ENCODE measurements around the gene UPK3A. TPM values are rescaled to one million over a fixed set of nuclear protein-coding genes. Genes with fewer than 3 reads are reported as not detected.

UPK3A gene
- total and polyA plus RNA-seq, 2 of the 13 experiments (the other 11 are each of a cell fraction or from before 2014, with no cell fraction given) = 10.5 to 13.8 TPM

DNA sequence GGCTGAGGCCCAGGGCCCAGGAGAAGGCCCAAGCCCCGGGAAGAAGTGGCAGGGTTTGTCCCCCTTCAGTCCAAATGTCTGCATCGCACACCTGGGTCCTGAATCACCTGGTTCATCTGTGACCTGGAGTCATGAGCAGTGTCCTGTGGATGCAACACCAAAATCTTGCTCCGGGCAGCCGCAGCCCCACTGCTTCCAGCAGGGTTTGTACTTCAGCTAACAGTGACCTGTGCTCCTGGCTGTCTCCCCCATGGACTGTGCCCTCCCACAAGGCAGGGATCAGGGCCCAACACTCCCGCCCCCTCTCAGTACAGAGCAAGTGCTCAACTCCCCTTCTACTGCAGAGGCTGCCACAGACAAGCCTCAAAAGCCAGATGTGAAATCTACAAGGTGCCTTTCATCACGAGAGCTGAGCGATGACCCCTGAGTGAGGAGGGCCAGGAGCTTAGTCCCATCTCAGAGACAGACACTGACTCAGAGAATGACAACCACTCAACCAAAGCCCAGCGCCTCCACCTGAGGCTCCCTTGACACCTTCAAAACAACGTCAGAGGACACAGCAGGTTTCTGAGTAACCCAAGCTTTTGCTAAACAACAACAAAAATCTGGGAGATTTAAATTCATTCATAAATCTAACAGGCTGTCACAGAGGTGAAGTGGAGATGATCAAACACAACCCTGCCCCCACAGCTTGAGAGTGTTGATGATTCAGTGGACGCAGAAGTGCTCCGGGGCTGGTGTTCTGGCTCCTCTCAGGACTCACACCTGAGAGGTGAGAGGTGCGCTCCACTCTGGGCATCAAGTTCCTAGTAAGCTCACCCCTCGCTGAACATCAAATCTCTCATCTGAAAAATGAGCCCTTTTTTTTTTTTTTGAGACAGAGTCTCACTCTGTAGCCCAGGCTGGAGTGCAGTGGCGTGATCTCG is 47.4 kb upstream of the UPK3A start (continued):
- TF ChIP-seq, protein P1, sequence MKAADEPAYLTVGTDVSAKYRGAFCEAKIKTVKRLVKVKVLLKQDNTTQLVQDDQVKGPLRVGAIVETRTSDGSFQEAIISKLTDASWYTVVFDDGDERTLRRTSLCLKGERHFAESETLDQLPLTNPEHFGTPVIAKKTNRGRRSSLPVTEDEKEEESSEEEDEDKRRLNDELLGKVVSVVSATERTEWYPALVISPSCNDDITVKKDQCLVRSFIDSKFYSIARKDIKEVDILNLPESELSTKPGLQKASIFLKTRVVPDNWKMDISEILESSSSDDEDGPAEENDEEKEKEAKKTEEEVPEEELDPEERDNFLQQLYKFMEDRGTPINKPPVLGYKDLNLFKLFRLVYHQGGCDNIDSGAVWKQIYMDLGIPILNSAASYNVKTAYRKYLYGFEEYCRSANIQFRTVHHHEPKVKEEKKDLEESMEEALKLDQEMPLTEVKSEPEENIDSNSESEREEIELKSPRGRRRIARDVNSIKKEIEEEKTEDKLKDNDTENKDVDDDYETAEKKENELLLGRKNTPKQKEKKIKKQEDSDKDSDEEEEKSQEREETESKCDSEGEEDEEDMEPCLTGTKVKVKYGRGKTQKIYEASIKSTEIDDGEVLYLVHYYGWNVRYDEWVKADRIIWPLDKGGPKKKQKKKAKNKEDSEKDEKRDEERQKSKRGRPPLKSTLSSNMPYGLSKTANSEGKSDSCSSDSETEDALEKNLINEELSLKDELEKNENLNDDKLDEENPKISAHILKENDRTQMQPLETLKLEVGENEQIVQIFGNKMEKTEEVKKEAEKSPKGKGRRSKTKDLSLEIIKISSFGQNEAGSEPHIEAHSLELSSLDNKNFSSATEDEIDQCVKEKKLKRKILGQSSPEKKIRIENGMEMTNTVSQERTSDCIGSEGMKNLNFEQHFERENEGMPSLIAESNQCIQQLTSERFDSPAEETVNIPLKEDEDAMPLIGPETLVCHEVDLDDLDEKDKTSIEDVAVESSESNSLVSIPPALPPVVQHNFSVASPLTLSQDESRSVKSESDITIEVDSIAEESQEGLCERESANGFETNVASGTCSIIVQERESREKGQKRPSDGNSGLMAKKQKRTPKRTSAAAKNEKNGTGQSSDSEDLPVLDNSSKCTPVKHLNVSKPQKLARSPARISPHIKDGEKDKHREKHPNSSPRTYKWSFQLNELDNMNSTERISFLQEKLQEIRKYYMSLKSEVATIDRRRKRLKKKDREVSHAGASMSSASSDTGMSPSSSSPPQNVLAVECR (CRISPR knock-in tag; IDR thresholded peaks at IDR 0.05; ENCODE audit: borderline replicate concordance) = peak; percentile 41; the same call in 1 of the 2 replicates
- TF ChIP-seq ATF7-NPFF (CRISPR knock-in tag; IDR thresholded peaks at IDR 0.05; ENCODE audit: low read depth) = no peak
- TF ChIP-seq AGO2 (optimal IDR thresholded peaks at IDR 0.05; ENCODE audit: low read depth, low read length) = peak; percentile 22
- TF ChIP-seq MEIS2 (CRISPR knock-in tag; IDR thresholded peaks at IDR 0.05) = no peak
- TF ChIP-seq, protein P2, sequence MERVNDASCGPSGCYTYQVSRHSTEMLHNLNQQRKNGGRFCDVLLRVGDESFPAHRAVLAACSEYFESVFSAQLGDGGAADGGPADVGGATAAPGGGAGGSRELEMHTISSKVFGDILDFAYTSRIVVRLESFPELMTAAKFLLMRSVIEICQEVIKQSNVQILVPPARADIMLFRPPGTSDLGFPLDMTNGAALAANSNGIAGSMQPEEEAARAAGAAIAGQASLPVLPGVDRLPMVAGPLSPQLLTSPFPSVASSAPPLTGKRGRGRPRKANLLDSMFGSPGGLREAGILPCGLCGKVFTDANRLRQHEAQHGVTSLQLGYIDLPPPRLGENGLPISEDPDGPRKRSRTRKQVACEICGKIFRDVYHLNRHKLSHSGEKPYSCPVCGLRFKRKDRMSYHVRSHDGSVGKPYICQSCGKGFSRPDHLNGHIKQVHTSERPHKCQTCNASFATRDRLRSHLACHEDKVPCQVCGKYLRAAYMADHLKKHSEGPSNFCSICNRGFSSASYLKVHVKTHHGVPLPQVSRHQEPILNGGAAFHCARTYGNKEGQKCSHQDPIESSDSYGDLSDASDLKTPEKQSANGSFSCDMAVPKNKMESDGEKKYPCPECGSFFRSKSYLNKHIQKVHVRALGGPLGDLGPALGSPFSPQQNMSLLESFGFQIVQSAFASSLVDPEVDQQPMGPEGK (CRISPR knock-in tag; IDR thresholded peaks at IDR 0.05) = peak; percentile 44; the same call in 1 of the 2 replicates
- TF ChIP-seq KDM1A (CRISPR knock-in tag; IDR thresholded peaks at IDR 0.05) = no peak
- TF ChIP-seq ETV6 (CRISPR knock-in tag; conservative IDR thresholded peaks at IDR 0.05) = no peak
- TF ChIP-seq ZNF3 (CRISPR knock-in tag; IDR thresholded peaks at IDR 0.05) = no peak
- TF ChIP-seq, protein P3, sequence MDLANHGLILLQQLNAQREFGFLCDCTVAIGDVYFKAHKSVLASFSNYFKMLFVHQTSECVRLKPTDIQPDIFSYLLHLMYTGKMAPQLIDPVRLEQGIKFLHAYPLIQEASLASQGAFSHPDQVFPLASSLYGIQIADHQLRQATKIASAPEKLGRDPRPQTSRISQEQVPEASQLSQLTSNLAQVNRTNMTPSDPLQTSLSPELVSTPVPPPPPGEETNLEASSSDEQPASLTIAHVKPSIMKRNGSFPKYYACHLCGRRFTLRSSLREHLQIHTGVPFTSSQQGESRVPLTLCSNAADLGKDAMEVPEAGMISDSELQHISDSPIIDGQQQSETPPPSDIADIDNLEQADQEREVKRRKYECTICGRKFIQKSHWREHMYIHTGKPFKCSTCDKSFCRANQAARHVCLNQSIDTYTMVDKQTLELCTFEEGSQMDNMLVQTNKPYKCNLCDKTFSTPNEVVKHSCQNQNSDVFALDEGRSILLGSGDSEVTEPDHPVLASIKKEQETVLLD (CRISPR knock-in tag; IDR thresholded peaks at IDR 0.05; ENCODE audit: low read depth) = no peak
- no peak for TF ChIP-seq CEBPG (CRISPR knock-in tag; IDR thresholded peaks at IDR 0.05)
- TF ChIP-seq RARG (CRISPR knock-in tag; IDR thresholded peaks at IDR 0.05; ENCODE audit: low read depth) = no peak
- TF ChIP-seq, protein P4, sequence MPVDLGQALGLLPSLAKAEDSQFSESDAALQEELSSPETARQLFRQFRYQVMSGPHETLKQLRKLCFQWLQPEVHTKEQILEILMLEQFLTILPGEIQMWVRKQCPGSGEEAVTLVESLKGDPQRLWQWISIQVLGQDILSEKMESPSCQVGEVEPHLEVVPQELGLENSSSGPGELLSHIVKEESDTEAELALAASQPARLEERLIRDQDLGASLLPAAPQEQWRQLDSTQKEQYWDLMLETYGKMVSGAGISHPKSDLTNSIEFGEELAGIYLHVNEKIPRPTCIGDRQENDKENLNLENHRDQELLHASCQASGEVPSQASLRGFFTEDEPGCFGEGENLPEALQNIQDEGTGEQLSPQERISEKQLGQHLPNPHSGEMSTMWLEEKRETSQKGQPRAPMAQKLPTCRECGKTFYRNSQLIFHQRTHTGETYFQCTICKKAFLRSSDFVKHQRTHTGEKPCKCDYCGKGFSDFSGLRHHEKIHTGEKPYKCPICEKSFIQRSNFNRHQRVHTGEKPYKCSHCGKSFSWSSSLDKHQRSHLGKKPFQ (CRISPR knock-in tag; IDR thresholded peaks at IDR 0.05; ENCODE audit: insufficient replicate concordance) = no peak
- no peak for TF ChIP-seq ARNT2 (CRISPR knock-in tag; IDR thresholded peaks at IDR 0.05; ENCODE audit: low read depth)
- no peak for TF ChIP-seq CBX2 (IDR thresholded peaks at IDR 0.05; ENCODE audit: low read depth, low read length)
- no peak for TF ChIP-seq CBX2 (CRISPR knock-in tag; IDR thresholded peaks at IDR 0.05; ENCODE audit: low read depth)
